H1 (cell line): ENCODE results near the gene TEKT5. TPM values are rescaled to one million over a fixed set of nuclear protein-coding genes. Genes with fewer than 3 reads are reported as not detected.

Experiments used
- CTCF ChIA-PET: fragments of 300-600 bp; sonication (Branson Sonifier 250); formaldehyde crosslinking; loops from one replicate; lab custom pipeline; 2021; ENCODE audit not compliant: partially characterized antibody; lab: Charles Lee
- POLR2A ChIA-PET: fragments of 300-600 bp; sonication (Branson Sonifier 250); formaldehyde crosslinking; loops from one replicate; lab custom pipeline; 2021; ENCODE audit warnings: inconsistent platforms; ENCODE audit not compliant: partially characterized antibody; lab: Charles Lee
- DNase-seq, 2 experiments: peaks; one replicate each; pipeline versions ENCODE4 v3.0.0 to v3.0.0-alpha.2; 2010 to 2022; ENCODE audit warnings: low spot score in 2 of 2, low read depth in 1 of 2, mixed read lengths in 1 of 2
- FAIRE-seq: peaks from 2 replicates; lab custom pipeline; 2011; peaks lifted over from hg19 to GRCh38; lab: Jason Lieb, UNC
- H2AFZ ChIP-seq: 2 replicates; pipeline ENCODE4 v1.8.1; 2012; ENCODE audit warnings: low read length, inconsistent platforms
- H2AK5ac ChIP-seq: 2 replicates; pipeline ENCODE4 v1.6.1; 2013; ENCODE audit warnings: low read depth, low read length
- H2BK120ac ChIP-seq: replicated peaks from 2 replicates; pipeline ENCODE3; 2013; ENCODE audit warnings: low read depth, low read length, inconsistent platforms
- H2BK12ac ChIP-seq: 2 replicates; pipeline ENCODE4 v1.6.1; 2013; ENCODE audit warnings: low read depth, low read length
- H2BK15ac ChIP-seq: 2 replicates; pipeline ENCODE4 v1.6.1; 2013; ENCODE audit warnings: low read length
- H2BK20ac ChIP-seq: 2 replicates; pipeline ENCODE4 v1.6.1; 2013; ENCODE audit warnings: low read length
- H2BK5ac ChIP-seq: 2 replicates; pipeline ENCODE4 v1.6.1; 2013; ENCODE audit warnings: low read depth, low read length
- H3K14ac ChIP-seq: 2 replicates; pipeline ENCODE4 v1.6.1; 2013; ENCODE audit warnings: inconsistent platforms; ENCODE audit not compliant: insufficient read length
- H3K18ac ChIP-seq: 2 replicates; pipeline ENCODE4 v1.6.1; 2013; ENCODE audit warnings: low read length; ENCODE audit errors: extremely low read depth
- H3K23ac ChIP-seq: 2 replicates; pipeline ENCODE4 v1.6.1; 2013; ENCODE audit warnings: inconsistent platforms; ENCODE audit not compliant: insufficient read length
- H3K23me2 ChIP-seq: 2 replicates; pipeline ENCODE4 v1.6.1; 2013; ENCODE audit warnings: low read depth, low read length
- H3K27ac ChIP-seq: 2 replicates; pipeline ENCODE4 v1.6.1; 2011; ENCODE audit warnings: low read depth, low read length, inconsistent platforms
- H3K27me3 ChIP-seq, 4 experiments: replicated peaks in 1 of 4; 1 replicate in 1 of 4; 2 replicates in 3 of 4; pipeline versions ENCODE4 v1.6.1 to v1.8.1; 2011 to 2013; ENCODE audit warnings: low read length in 3 of 4, mild to moderate bottlenecking in 3 of 4, inconsistent platforms in 2 of 4, mixed read lengths in 2 of 4, moderate library complexity in 1 of 4; ENCODE audit not compliant: control insufficient read depth in 3 of 4, insufficient read depth in 3 of 4; ENCODE audit errors: extremely low read depth in 1 of 4
- H3K36me3 ChIP-seq, 4 experiments: 2 replicates each; pipeline versions ENCODE4 v1.6.1 to v1.8.1; 2011 to 2013; ENCODE audit warnings: mild to moderate bottlenecking in 4 of 4, low read length in 3 of 4, moderate library complexity in 2 of 4, control low read depth in 1 of 4, inconsistent platforms in 1 of 4; ENCODE audit not compliant: insufficient read depth in 4 of 4, control insufficient read depth in 2 of 4
- H3K4ac ChIP-seq: replicated peaks from 2 replicates; pipeline ENCODE3; 2013; ENCODE audit warnings: low read length, low read depth, mixed read lengths, inconsistent platforms; ENCODE audit not compliant: insufficient read length
- H3K4me1 ChIP-seq, 4 experiments: replicated peaks in 1 of 4; 1 replicate in 1 of 4; 2 replicates in 3 of 4; pipeline versions ENCODE4 v1.6.1 to v1.8.1; 2011 to 2013; ENCODE audit warnings: low read length in 3 of 4, inconsistent platforms in 2 of 4, mixed read lengths in 1 of 4; ENCODE audit not compliant: insufficient read depth in 4 of 4, control insufficient read depth in 3 of 4
- H3K4me2 ChIP-seq, 2 experiments: 2 replicates each; pipeline versions ENCODE4 v1.6.1 to v1.8.1; 2011 to 2013; ENCODE audit warnings: low read depth in 2 of 2, low read length in 2 of 2, control low read depth in 1 of 2, inconsistent platforms in 1 of 2, mild to moderate bottlenecking in 1 of 2; ENCODE audit not compliant: insufficient read depth in 1 of 2
- H3K4me3 ChIP-seq, 4 experiments: fragments of 200-600, 300-600 bp in 1 of 4; sonication (generic), shearing (Covaris generic), sonication (Bioruptor Twin) in 1 of 4; 2 replicates each; pipeline versions ENCODE4 v1.5.1 to v1.8.1; 2011 to 2016; ENCODE audit warnings: low read length in 4 of 4, low read depth in 3 of 4, control low read depth in 2 of 4, inconsistent platforms in 2 of 4, mild to moderate bottlenecking in 2 of 4, mixed read lengths in 1 of 4, moderate library complexity in 1 of 4; ENCODE audit not compliant: insufficient read depth in 2 of 4; ENCODE audit errors: extremely low read depth in 1 of 4
- H3K56ac ChIP-seq: replicated peaks from 2 replicates; pipeline ENCODE3; 2013; ENCODE audit warnings: low read depth, mild to moderate bottlenecking, mixed read lengths, low read length, inconsistent platforms; ENCODE audit not compliant: insufficient read length
- H3K79me1 ChIP-seq: 2 replicates; pipeline ENCODE4 v1.6.1; 2013; ENCODE audit warnings: low read depth, low read length, control low read depth
- H3K79me2 ChIP-seq, 2 experiments: 2 replicates each; pipeline versions ENCODE4 v1.6.1 to v1.8.1; 2012 to 2013; ENCODE audit warnings: low read length in 2 of 2, mild to moderate bottlenecking in 2 of 2, inconsistent platforms in 1 of 2; ENCODE audit not compliant: insufficient read depth in 2 of 2, control insufficient read depth in 1 of 2
- H3K9ac ChIP-seq, 4 experiments: replicated peaks in 1 of 4; 1 replicate in 1 of 4; 2 replicates in 3 of 4; pipeline versions ENCODE4 v1.6.1 to v1.8.1; 2011 to 2013; ENCODE audit warnings: low read depth in 3 of 4, low read length in 3 of 4, control low read depth in 2 of 4, mild to moderate bottlenecking in 2 of 4, moderate library complexity in 2 of 4, inconsistent platforms in 1 of 4; ENCODE audit errors: extremely low read depth in 1 of 4
- H3K9me3 ChIP-seq, 2 experiments: 2 replicates each; pipeline versions ENCODE4 v1.6.1 to v1.8.1; 2012 to 2013; ENCODE audit warnings: mild to moderate bottlenecking in 2 of 2, moderate library complexity in 2 of 2, control low read depth in 1 of 2, inconsistent platforms in 1 of 2, low read depth in 1 of 2, low read length in 1 of 2, mixed read lengths in 1 of 2; ENCODE audit not compliant: insufficient read depth in 2 of 2
- H4K20me1 ChIP-seq, 2 experiments: replicated peaks in 1 of 2; 2 replicates each; pipeline versions ENCODE3 to v1.8.1; 2011 to 2013; ENCODE audit warnings: inconsistent platforms in 2 of 2, low read length in 2 of 2, mild to moderate bottlenecking in 1 of 2; ENCODE audit not compliant: insufficient read depth in 2 of 2, control insufficient read depth in 1 of 2
- H4K5ac ChIP-seq: 2 replicates; pipeline ENCODE4 v1.6.1; 2013; ENCODE audit warnings: low read length, low read depth, mixed read lengths, inconsistent platforms; ENCODE audit not compliant: insufficient read length
- H4K8ac ChIP-seq: 2 replicates; pipeline ENCODE4 v1.8.0; 2013; ENCODE audit warnings: mild to moderate bottlenecking, moderate library complexity, low read length, inconsistent platforms; ENCODE audit not compliant: insufficient read depth; ENCODE audit errors: extremely low read depth
- H4K91ac ChIP-seq: replicated peaks from 2 replicates; pipeline ENCODE3; 2013; ENCODE audit warnings: low read length, mixed read lengths, inconsistent platforms; ENCODE audit not compliant: insufficient read length
- CBX8 ChIP-seq: fragments of 300-800, 300-1000 bp; sonication (generic); IDR thresholded peaks from 2 replicates; pipeline ENCODE4 v1.7.1; 2016; ENCODE audit warnings: low read depth, low read length, borderline replicate concordance
- CREB1 ChIP-seq: IDR thresholded peaks from 2 replicates; pipeline ENCODE4 v1.6.1; 2012; ENCODE audit warnings: inconsistent platforms
- CTCF ChIP-seq, 3 experiments: IDR thresholded peaks; 1 replicate in 2 of 3; 2 replicates in 1 of 3; pipeline versions ENCODE4 v1.5.1 to v1.6.1; 2011; ENCODE audit warnings: low read length in 3 of 3, mild to moderate bottlenecking in 3 of 3, inconsistent platforms in 2 of 3, low read depth in 1 of 3, moderate library complexity in 1 of 3; ENCODE audit not compliant: insufficient read depth in 1 of 3; ENCODE audit errors: control extremely low read depth in 1 of 3
- KDM1A ChIP-seq: fragments of 200-600, 300-600 bp; sonication (generic); IDR thresholded peaks from 2 replicates; pipeline ENCODE4 v1.7.1; 2016; ENCODE audit warnings: mild to moderate bottlenecking, low read length, borderline replicate concordance
- SUZ12 ChIP-seq: fragments of 200-600 bp; sonication (generic); IDR thresholded peaks from 2 replicates; pipeline ENCODE4 v1.6.1; 2012; ENCODE audit warnings: mild to moderate bottlenecking, inconsistent platforms, low read length, moderate library complexity, mixed read lengths
- polyA plus RNA-seq, 7 experiments: library from polyadenylated mRNA; depleted of rRNA in 3 of 7; stranded (reverse) in 5 of 7; unstranded in 2 of 7; fragments of >200 nt in 5 of 7; fragments of 200-250 nt in 2 of 7; gene quantifications; 1 replicate in 5 of 7; 2 replicates in 1 of 7; 4 replicates in 1 of 7; pipeline versions ENCODE4 v1.2.1 to v1.2.3, GENCODE V29; 2011 to 2013; ENCODE audit warnings: missing spikeins in 2 of 7, mixed read lengths in 2 of 7
- total RNA-seq: library from RNA; stranded (reverse); fragmentation: NEBNext Ultra II Directional; extraction: Animal tissue kit (Norgen Biotek cat#: 25700); gene quantifications from 2 replicates; pipeline ENCODE4 v1.2.1, GENCODE V29; 2021
- TF ChIP-seq, protein P1 (sequence below): IDR thresholded peaks from 2 replicates; pipeline ENCODE4 v1.6.1; 2011; ENCODE audit warnings: low read length, improper control_type of control experiment

TEKT5 gene
- total and polyA plus RNA-seq, 2 of the 8 experiments (the other 6 are each of a cell fraction or from before 2014, with no cell fraction given): 0.95 TPM; not detected in 1

- Histone ChIP-seq H2AFZ (no peak overlapping the region), H3K56ac (no peak overlapping the region)
- TF ChIP-seq KDM1A (peak; percentile 60), CREB1 (no peak), SUZ12 (no peak), CBX8 (no peak), CTCF (IDR thresholded peaks at IDR 0.05; ENCODE audit: control extremely low read depth in 1 of 3, insufficient read depth in 1 of 3, low read depth in 1 of 3, low read length in 3 of 3) (no peak)
- TF ChIP-seq, protein P1, sequence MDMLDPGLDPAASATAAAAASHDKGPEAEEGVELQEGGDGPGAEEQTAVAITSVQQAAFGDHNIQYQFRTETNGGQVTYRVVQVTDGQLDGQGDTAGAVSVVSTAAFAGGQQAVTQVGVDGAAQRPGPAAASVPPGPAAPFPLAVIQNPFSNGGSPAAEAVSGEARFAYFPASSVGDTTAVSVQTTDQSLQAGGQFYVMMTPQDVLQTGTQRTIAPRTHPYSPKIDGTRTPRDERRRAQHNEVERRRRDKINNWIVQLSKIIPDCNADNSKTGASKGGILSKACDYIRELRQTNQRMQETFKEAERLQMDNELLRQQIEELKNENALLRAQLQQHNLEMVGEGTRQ: no peak
- TF ChIP-seq, all 59 proteins: peak for 1
- no peak overlapping the region for H2BK20ac ChIP-seq
- H3K79me2 ChIP-seq: no peaks in the 10 kb centered on the region
- peaks cover 5% of the 10 kb centered on the region; the same call in 1 of the 2 replicates for H3K23me2 ChIP-seq
- H2AK5ac ChIP-seq: no peak overlapping the region
- H4K8ac ChIP-seq: no peak overlapping the region
- H3K9ac ChIP-seq: no peak overlapping the region
- H3K79me1 ChIP-seq: no peaks in the 10 kb centered on the region
- ChIA-PET POLR2A (no interaction called here), CTCF (interaction anchor here (1.1 kb wide), 1 partner anchor 26 kb away, joined by 3 read pairs; no protein-coding TSS in a partner anchor)
- no peak overlapping the region for H4K91ac ChIP-seq
- no peak overlapping the region for H2BK5ac ChIP-seq
- no peaks in the 10 kb centered on the region for H3K36me3 ChIP-seq
- H3K27me3 ChIP-seq: no peaks in the 10 kb centered on the region
- H3K9me3 ChIP-seq: no peaks in the 10 kb centered on the region
- no peak overlapping the region for H3K18ac ChIP-seq
- no peak overlapping the region for H3K14ac ChIP-seq
- no peak overlapping the region for H3K4me3 ChIP-seq
- no peak overlapping the region for H4K5ac ChIP-seq
- peaks cover 0 to 5% (median 1%) of the 10 kb centered on the region in 4 experiments; a peak in 5 of 7 replicates for H3K4me1 ChIP-seq
- no peaks in the 10 kb centered on the region for H4K20me1 ChIP-seq
- H3K23ac ChIP-seq: no peak overlapping the region
- no peak overlapping the region for H2BK15ac ChIP-seq
- no peak for FAIRE-seq
- H3K4me2 ChIP-seq: no peak overlapping the region
- no peak overlapping the region for H3K4ac ChIP-seq
- no peak overlapping the region for H2BK120ac ChIP-seq
- no peak overlapping the region for H3K27ac ChIP-seq
- no peak overlapping the region for H2BK12ac ChIP-seq
- no peak for DNase-seq
Observed at GRCh38 chr16:10655415-10655977, 39.2 kb downstream of the TEKT5 start.
